Kidney epithelial cell (primary cell): ENCODE data around the gene FAM13C. TPM values are rescaled to one million over a fixed set of nuclear protein-coding genes. Genes with fewer than 3 reads are reported as not detected.
"Not testable (repeated sequence)": the region's sequence is repeated elsewhere in the genome, so short reads cannot be mapped to it uniquely, and the experiment has no call there.

Experiments
- DNase-seq: peaks from one replicate; pipeline ENCODE4 v3.0.0-alpha.2; 2010; ENCODE audit warnings: low read depth
- H3K27me3 ChIP-seq: 2 replicates; pipeline ENCODE4 v1.6.0; 2011; ENCODE audit warnings: low read length; ENCODE audit not compliant: control insufficient read depth, insufficient read depth
- H3K36me3 ChIP-seq: 2 replicates; pipeline ENCODE4 v1.5.1; 2011; ENCODE audit warnings: low read length; ENCODE audit not compliant: control insufficient read depth, insufficient read depth
- H3K4me3 ChIP-seq: 2 replicates; pipeline ENCODE4 v1.5.1; 2011; ENCODE audit warnings: low read depth, mild to moderate bottlenecking, control low read depth, low read length
- total RNA-seq: library from RNA; depleted of rRNA; stranded (reverse); fragments of >200 nt; gene quantifications from 2 replicates; pipeline ENCODE4 v1.2.3, GENCODE V29; 2015
- TF ChIP-seq, protein P1 (sequence below): IDR thresholded peaks from 2 replicates; pipeline ENCODE4 v1.5.1; 2011; ENCODE audit warnings: mild to moderate bottlenecking, moderate library complexity, low read length, control low read depth, inconsistent platforms; ENCODE audit not compliant: insufficient read depth, poor library complexity, severe bottlenecking

Gene FAM13C
- total RNA-seq, 1 donor from 2014 or later, result 0.21 TPM

DNA sequence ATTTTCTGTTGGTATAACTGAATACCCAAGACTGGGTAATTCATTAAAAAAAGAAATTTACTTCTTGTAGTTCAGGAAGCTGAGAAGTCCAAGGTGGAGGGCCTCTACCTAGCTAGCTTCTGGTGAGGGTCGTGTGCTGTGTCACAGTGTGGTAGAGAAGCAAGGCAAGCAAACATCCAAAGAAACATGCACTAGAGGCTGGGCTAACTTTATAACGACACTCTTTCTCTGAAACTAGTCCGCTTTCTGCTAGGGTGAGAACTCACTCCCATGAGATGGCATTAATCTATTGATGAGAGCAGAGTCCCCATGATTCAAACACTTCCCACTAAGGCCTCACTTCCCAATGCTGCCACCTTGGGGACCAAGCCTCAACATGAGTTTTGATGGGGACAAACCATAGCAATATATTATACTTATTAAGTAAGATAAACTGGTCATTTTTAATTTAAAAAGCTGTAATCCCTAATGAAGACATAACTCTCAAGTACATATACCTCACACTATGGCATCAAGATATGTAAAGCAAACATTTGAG, 135.1 kb downstream of the FAM13C start:
- no peak for DNase-seq
- TF ChIP-seq, protein P1, sequence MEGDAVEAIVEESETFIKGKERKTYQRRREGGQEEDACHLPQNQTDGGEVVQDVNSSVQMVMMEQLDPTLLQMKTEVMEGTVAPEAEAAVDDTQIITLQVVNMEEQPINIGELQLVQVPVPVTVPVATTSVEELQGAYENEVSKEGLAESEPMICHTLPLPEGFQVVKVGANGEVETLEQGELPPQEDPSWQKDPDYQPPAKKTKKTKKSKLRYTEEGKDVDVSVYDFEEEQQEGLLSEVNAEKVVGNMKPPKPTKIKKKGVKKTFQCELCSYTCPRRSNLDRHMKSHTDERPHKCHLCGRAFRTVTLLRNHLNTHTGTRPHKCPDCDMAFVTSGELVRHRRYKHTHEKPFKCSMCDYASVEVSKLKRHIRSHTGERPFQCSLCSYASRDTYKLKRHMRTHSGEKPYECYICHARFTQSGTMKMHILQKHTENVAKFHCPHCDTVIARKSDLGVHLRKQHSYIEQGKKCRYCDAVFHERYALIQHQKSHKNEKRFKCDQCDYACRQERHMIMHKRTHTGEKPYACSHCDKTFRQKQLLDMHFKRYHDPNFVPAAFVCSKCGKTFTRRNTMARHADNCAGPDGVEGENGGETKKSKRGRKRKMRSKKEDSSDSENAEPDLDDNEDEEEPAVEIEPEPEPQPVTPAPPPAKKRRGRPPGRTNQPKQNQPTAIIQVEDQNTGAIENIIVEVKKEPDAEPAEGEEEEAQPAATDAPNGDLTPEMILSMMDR, result no peak
- Histone ChIP-seq H3K27me3 (no peaks in the 10 kb centered on the region), H3K36me3 (no peaks in the 10 kb centered on the region), H3K4me3 (no peak overlapping the region)

DNA sequence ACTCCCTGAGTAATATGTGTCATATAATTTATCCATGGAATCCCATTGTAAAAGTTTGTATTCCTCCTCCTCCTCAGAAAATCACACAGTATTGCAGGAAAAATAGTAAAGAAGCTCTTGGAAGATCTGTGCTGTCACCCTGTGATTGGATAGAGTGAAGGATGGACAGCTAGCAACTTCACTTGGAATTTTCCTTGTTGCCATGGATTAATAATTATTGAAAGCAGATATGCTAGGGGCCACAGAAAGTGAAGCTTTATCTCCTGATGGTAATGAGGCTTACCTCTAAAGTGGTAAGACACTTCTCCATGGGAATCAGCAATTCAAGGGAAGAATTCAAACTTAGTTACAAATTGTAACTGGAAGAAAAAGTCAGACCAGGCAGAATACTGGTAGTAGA, 137.1 kb downstream of the FAM13C start:
- TF ChIP-seq, protein P1, result no peak
- Histone ChIP-seq H3K4me3 (no peak overlapping the region), H3K27me3 (no peaks in the 10 kb centered on the region), H3K36me3 (no peaks in the 10 kb centered on the region)
- DNase-seq, result no peak

DNA sequence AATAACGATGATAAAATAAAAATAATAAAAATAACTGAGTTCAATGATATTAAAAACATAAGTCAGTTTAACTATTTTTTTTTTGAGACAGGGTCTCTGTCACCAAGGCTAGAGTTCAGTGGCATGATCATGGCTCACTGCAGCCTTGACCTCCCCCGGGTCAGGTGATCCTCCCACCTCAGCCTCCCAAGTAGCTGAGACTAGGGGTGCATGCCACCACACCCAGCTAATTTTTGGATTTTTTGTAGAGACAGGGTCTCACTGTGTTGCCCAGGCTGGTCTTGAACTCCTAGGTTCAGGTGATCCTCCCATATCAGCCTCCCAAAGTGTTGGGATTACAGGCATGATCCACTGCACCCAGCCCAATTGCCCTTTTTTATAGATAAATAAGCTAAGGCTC, 138.8 kb downstream of the FAM13C start:
- DNase-seq, H3K27me3 ChIP-seq, H3K4me3 ChIP-seq, H3K36me3 ChIP-seq: not testable (repeated sequence)

DNA sequence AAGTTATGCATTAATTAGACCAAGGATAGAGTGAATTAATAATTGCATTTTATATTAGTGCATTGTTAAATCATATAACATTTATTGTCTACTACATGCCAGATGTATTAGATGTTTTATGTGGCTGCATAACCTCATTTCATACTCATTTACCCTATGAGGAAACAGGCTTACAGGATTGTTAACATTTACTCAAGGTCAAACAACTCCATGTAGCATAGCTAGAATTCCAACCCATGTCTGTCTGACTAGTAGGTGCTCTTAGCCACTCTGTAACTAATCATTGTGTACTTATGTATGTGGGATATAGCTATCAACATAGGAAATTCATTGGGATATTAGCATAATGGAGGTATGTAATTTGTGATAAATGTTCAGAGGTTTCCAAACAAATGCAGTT, 139.6 kb downstream of the FAM13C start:
- no peak for DNase-seq
- Histone ChIP-seq H3K36me3 (no peaks in the 10 kb centered on the region), H3K4me3 (no peak overlapping the region), H3K27me3 (no peaks in the 10 kb centered on the region)
- TF ChIP-seq, protein P1, result no peak

DNA sequence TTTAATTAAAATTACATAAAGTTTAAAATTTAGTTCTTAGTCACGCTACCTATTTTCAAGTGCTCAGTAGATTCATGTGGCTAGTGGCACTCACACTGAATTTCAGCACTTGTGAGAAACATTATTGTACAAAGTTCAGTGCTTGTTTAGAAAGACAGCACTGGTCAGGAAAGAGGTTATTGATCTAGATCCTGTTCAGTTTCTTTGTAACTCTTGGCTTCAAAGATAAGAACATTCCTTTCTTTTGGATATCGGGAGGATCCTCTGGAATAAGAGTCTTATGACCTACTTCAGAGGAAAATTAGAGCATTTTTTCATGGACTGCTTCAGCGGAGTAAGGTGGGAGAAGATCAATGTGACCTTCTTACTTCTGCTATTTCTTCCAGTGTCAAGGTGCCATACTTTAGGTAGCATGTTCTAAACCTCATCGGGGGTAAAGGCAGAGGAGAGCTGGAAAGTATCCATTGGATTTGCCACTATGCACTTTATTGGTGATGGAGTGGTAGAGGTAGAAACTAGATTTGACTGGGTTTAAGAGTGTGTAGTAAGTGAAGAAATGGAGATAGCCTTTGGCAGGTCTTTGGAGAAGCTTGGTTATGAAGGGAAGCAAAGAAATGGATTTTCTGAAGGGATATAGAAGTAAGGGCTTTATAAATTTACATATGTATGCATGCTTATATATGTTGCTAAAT, 146.0 kb downstream of the FAM13C start:
- DNase-seq, result no peak
- Histone ChIP-seq H3K36me3 (no peaks in the 10 kb centered on the region), H3K4me3 (no peak overlapping the region), H3K27me3 (no peaks in the 10 kb centered on the region)
- TF ChIP-seq, protein P1, result no peak

DNA sequence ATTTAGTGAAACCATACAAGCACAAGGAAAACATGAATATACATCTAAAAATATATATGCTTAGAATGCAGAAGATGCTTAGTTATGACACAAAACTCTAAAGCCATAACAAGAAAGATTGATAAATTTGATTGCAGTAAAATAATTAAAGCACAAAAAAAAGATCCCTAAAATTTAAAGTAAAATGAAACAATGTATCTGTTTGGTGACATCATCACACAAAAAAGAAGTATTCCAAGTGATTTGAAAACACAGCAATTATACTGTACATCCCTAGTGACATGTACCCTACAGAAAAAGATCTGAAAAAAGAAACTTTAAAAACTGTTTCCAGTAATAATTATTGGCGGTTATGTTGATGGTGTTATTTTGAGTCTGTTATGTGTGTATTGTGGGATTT, 148.2 kb downstream of the FAM13C start:
- Histone ChIP-seq H3K4me3 (no peak overlapping the region), H3K27me3 (no peaks in the 10 kb centered on the region), H3K36me3 (no peaks in the 10 kb centered on the region)
- DNase-seq, result no peak
- TF ChIP-seq, protein P1, result no peak
